Stimulated activated CD8-positive, alpha-beta memory T cell treated with anti-CD3 and anti-CD28 coated beads, Interleukin-12 subunit alpha, Interleukin-12 subunit beta, amount 100 ng/mL, for 4 hours (primary cell): ENCODE measurements around the gene TXNDC12.
"Not testable (repeated sequence)": the region's sequence is repeated elsewhere in the genome, so short reads cannot be mapped to it uniquely, and the experiment has no call there.

Experiments used
- DNase-seq: peaks from one replicate; pipeline ENCODE4 v3.0.0-alpha.2; 2020; ENCODE audit warnings: low read depth

The TXNDC12 gene

GRCh38 chr1:52055066-52055865, at the start of gene TXNDC12:
Gene TXNDC12 (minus strand): TSS chr1:52055191. CDS start chr1:52055096, 95 bp downstream.
- DNase-seq: peak; percentile 23

GRCh38 chr1:52102336-52103013, 47.5 kb upstream of the TXNDC12 start:
- DNase-seq: no peak

DNA sequence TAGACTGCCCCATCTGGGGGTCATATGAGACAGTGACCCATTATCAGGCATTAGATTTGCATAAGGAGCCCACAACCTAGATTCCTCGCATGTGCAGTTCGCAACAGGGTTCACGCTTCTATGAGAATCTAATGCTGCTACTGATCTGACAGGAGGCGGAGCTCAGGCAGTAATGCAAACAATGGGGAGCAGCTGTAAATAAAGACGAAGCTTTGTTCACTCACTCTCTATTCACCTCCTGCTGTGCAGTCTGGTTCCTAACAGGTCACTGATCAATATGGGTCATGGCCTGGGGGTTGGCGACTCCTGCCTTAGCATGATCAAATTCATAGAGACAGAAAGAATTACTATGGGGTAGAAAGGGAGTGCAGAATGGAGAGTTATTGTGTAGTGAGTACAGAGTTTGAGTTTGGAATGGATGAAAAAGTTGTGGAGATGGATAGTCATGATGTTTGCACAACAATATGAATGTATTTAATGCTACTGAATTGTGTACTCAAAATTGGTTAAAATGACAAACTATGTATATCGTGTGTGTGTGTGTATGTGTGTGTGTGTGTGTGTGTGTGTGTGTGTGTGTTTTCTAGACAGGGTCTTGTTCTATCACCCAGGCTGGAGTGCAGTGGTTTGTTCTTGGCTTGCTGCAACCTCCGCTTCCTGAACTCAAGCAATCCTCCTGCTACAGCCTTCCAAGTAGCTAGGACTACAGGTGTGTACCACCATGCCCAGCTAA, 43.3 kb upstream of the TXNDC12 start:
- DNase-seq: no peak

DNA sequence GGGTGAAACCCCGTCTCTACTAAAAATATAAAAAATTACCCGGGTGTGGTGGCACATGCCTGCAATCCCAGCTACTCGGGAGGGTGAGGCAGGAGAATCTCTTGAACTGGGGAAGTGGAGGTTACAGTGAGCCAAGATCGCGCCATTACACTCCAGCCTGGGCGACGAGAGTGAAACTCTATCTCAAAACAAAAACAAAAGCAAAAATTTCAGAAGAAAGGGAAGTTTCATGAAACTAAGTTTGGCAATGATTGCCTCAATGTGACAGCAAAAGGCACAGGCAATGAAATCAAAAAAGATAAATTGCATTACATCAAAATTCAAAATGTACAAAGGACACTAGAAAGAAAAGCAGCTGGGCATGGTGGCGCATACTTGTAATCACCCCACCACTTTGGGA, 41.2 kb upstream of the TXNDC12 start:
- no peak for DNase-seq

- DNase-seq: not testable (repeated sequence)
These were observed 39.3 kb upstream of the TXNDC12 start for GRCh38 chr1:52094300-52094699.

GRCh38 chr1:52087892-52088291, 32.9 kb upstream of the TXNDC12 start:
- DNase-seq: not testable (repeated sequence)

GRCh38 chr1:52080014-52080415, 25.0 kb upstream of the TXNDC12 start:
- DNase-seq: no peak

GRCh38 chr1:52077277-52077676, 22.3 kb upstream of the TXNDC12 start:
- not testable (repeated sequence) for DNase-seq

- DNase-seq: no peak
These were observed 17.3 kb upstream of the TXNDC12 start for GRCh38 chr1:52072291-52072690.

- no peak for DNase-seq
These were observed 15.7 kb upstream of the TXNDC12 start for GRCh38 chr1:52070704-52071103.

GRCh38 chr1:52063192-52063591, 8.2 kb upstream of the TXNDC12 start:
- DNase-seq: no peak

- no peak for DNase-seq
These were observed 5.8 kb upstream of the TXNDC12 start for GRCh38 chr1:52060822-52061221.

DNA sequence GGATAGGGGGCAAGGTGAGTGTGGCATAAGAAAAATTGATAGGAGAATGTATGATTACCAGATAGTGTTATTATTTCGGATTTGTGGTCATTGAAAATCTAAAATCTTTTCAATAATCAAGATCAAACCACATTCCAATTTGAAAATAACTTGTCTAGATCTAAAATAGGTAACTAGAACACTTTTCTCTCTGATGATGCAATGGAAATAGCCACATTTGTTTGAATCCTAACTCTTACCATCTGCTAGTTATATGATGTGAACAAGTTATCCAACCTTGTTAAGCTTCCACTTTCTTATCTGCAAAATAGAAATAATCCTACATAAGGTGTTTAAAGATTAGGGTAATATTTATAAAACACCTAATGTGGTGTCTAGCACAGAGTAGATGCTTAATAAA, 4.9 kb upstream of the TXNDC12 start:
- DNase-seq: no peak

DNA sequence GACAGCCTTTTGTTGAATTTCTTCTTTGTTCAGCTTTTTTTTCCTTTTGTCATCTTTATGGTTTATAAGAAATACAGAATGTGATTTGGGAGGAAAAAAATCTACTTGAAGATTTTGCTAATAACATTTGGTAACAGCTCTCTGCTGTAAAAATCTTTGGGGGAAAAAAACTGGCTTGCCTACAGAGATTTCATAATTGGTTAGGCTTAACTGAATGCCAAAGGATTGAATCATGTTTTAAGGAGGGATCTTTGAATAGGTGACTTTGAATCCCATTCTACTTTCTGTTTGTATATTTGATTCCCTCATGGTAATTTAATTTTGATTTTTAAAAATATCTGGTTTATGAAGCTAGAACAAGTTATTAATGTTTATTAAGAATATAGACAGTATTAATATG, 4.3 kb upstream of the TXNDC12 start:
- no peak for DNase-seq

GRCh38 chr1:52057876-52058415, 3.0 kb upstream of the TXNDC12 start:
- no peak for DNase-seq

DNA sequence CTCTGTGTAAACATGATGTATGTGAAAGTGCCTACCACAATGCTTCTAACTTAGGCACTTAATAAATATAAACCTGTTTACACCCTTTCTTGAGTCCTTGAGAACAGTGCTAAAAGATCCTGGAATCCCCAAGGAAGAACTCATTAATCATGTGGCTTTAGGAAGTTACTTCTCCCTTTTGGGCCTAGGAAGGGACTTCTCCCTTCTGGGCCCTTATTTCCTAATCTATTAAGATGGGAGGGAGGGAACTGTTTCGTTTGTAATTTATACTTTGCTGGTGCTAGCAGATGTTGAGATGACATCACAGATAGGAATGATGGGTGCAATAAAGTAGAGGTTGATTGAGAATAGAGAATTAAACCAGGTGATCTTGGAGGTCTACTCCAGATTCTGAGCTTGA, 2.3 kb upstream of the TXNDC12 start:
- DNase-seq: no peak

DNA sequence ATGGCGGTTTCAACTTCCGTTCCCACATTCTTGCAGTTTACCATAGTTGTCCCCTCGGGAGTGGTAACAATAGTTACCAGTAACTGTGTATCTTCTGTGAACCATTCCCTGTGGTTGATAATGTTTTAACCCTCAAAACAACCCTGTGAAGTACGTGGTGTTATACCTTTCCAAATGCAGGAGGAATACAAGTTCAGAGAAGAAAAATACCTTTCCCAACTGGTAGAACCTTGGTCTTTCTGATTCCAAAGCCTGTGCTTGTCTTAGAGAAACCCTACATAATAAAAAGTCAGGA, 1.9 kb upstream of the TXNDC12 start:
- no peak for DNase-seq

DNA sequence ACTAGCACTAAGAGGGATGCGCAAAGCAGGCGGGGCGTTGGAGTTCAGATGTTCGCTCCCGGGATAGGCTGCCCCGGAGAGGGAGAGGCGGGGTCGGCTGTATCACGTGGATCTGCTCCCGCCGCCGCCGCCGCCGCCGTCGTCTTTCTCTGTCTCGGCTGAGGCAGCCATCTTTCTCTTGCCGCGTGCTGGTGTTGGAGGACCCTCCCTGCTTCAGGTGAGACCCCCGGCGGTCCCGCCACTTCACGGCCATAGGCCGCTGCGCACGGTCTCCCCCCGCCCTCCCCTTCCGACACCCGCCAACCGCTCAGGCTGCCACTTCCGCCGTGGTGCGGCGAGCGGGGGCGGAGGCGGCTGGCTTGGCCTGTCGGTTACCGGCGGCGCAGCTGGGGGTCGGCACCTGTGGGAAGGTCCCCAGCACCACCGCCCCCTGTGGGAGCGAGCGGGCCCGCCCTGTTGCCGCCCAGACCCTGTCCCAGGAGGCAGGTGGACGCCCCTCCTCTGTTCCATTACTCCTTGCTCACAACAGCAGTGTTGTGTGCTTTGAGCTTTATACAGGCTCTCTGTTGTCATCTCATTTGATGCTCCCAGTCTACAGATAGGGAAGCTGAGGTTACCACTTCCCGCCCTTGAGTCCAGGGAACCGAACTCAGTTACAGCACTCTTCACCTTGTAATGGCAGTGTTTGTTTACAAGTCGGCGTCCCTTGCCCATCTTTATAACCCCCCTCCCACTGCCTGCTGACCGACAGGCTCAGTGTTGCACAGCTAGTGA, 1.4 kb upstream of the TXNDC12 start, which contains the start of gene BTF3L4:
Gene BTF3L4, plus strand, starts transcription at position 133 of the 774 bp plus-strand sequence. CDS start 3,553 bp downstream, outside the sequence.
- peak; percentile 85 for DNase-seq

- DNase-seq: no peak
These were observed 823 bp upstream of the TXNDC12 start for GRCh38 chr1:52055866-52056162.

DNA sequence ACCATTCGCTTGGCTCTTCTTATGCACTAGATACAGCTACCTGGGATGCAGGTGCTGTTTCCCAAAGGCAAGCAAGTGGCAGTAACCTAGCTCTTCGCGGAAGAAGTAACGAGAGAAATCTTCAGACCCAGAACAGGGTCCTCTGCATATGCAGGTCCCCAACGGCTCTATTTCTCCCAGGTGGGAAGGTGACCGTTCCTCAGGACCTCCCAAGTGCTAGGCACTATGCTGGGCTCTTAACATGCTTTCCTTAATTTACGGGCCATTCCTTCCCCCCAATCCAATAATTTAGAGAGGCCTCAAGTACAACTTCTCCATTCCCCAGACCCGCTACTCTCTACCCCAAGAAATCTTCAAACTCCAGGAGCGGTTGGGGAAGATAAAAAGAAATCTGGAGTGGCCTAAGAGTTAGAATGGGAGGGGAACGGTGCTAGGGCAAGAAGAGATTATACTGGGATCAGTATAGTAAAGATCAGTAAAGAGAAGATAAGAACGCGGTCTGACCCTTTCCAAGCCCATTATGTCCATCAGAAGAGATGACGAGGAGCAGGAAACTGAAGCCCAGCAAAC, 410 bp downstream of the TXNDC12 start:
- DNase-seq: no peak

DNA sequence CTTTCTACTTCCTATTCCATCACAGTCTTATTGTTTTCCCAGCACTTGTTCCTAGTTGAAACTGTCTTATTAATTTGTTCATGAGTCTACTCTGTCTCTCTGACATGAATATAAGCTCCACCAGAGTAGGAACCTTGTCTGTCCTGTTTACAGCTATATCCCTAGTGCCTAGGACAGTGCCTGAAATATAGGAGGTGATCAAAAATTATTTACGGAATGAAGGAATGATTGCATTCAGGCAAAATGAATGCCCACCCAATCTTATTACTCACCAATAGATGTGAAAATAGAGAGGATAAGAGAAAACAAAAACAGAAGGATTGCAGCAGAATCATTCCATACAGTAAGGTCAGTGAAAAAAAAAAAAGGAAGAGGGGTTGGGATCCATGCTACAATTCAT, 1.1 kb downstream of the TXNDC12 start:
- DNase-seq: no peak

GRCh38 chr1:52049337-52049736, 5.7 kb downstream of the TXNDC12 start:
- DNase-seq: not testable (repeated sequence)
